DND-41 (cell line): ENCODE measurements around the gene MEG3.

Experiments used
- CTCF ChIP-seq: IDR thresholded peaks from 2 replicates; pipeline ENCODE4 v1.5.1; 2012; ENCODE audit warnings: borderline replicate concordance, low read length, moderate library complexity, mild to moderate bottlenecking; ENCODE audit not compliant: poor library complexity, severe bottlenecking; ENCODE audit errors: extremely low read depth
- EZH2 ChIP-seq: IDR thresholded peaks from 3 replicates; pipeline ENCODE4 v1.6.1; 2012; ENCODE audit warnings: borderline replicate concordance, low read depth, mild to moderate bottlenecking, moderate library complexity, low read length, inconsistent platforms; ENCODE audit not compliant: severe bottlenecking

- TF ChIP-seq CTCF (peak; percentile 64), EZH2 (no peak)
Observed at GRCh38 chr14:100906420-100906819, 80.5 kb downstream of the MEG3 start.
